Hepatocyte (in vitro differentiated cells): Measurements from ENCODE around the gene GMDS. TPM values are rescaled to one million over a fixed set of nuclear protein-coding genes. Genes with fewer than 3 reads are reported as not detected.

ENCODE experiments used
- DNase-seq: peaks from one replicate; pipeline ENCODE4 v3.0.0-alpha.2; 2016; ENCODE audit warnings: low spot score
- H2AFZ ChIP-seq: fragments of 200-600 bp; sonication (generic); 2 replicates; pipeline ENCODE4 v1.6.0; 2016; ENCODE audit warnings: antibody characterized with exemption, mild to moderate bottlenecking
- H3K27ac ChIP-seq: fragments of 200-600 bp; sonication (generic); 2 replicates; pipeline ENCODE4 v1.5.1; 2016; ENCODE audit warnings: mild to moderate bottlenecking
- H3K27me3 ChIP-seq: fragments of 200-600 bp; sonication (generic); 2 replicates; pipeline ENCODE4 v1.6.1; 2016
- H3K36me3 ChIP-seq: fragments of 200-600 bp; sonication (generic); replicated peaks from 2 replicates; pipeline ENCODE4 v1.5.1; 2016; ENCODE audit warnings: low read depth; ENCODE audit not compliant: insufficient read depth
- H3K4me1 ChIP-seq: fragments of 200-600 bp; sonication (generic); 2 replicates; pipeline ENCODE4 v1.5.1; 2016; ENCODE audit warnings: mild to moderate bottlenecking, moderate library complexity; ENCODE audit not compliant: insufficient read depth
- H3K4me2 ChIP-seq: fragments of 200-600 bp; sonication (generic); 2 replicates; pipeline ENCODE4 v1.6.0; 2016
- H3K4me3 ChIP-seq: fragments of 200-600 bp; sonication (generic); 2 replicates; pipeline ENCODE4 v1.5.1; 2016; ENCODE audit warnings: mild to moderate bottlenecking
- H3K79me2 ChIP-seq: fragments of 200-600 bp; sonication (generic); 2 replicates; pipeline ENCODE4 v1.6.0; 2017; ENCODE audit warnings: mild to moderate bottlenecking
- H3K9me2 ChIP-seq: fragments of 200-600 bp; sonication (generic); replicated peaks from 2 replicates; pipeline ENCODE4 v1.6.0; 2017; ENCODE audit warnings: mild to moderate bottlenecking; ENCODE audit not compliant: insufficient read depth
- H3K9me3 ChIP-seq: fragments of 200-600 bp; sonication (generic); 2 replicates; pipeline ENCODE4 v1.5.1; 2016; ENCODE audit warnings: low read depth, mild to moderate bottlenecking
- H4K20me1 ChIP-seq: fragments of 200-600 bp; sonication (generic); 2 replicates; pipeline ENCODE4 v1.6.0; 2016; ENCODE audit warnings: mild to moderate bottlenecking; ENCODE audit not compliant: insufficient read depth, poor library complexity, severe bottlenecking
- CTCF ChIP-seq: fragments of 200-600 bp; sonication (generic); IDR thresholded peaks from 2 replicates; pipeline ENCODE4 v1.5.1; 2016; ENCODE audit warnings: antibody characterized with exemption, mild to moderate bottlenecking; ENCODE audit not compliant: poor library complexity
- EZH2 ChIP-seq: fragments of 200-600 bp; sonication (generic); IDR thresholded peaks from 2 replicates; pipeline ENCODE4 v1.6.1; 2016; ENCODE audit warnings: antibody characterized with exemption, mild to moderate bottlenecking, borderline replicate concordance
- EZH2phosphoT487 ChIP-seq: fragments of 200-600 bp; sonication (generic); IDR thresholded peaks from one replicate; pipeline ENCODE4 v1.6.1; 2018; ENCODE audit warnings: antibody characterized with exemption, mild to moderate bottlenecking, low read depth, moderate library complexity; ENCODE audit not compliant: unreplicated experiment, severe bottlenecking
- WGBS: methylation state at CpG from one replicate; pipeline ENCODE4 v1.1.6; 2016; ENCODE audit warnings: low lambda C conversion rate; ENCODE audit errors: missing lambda C conversion rate; 5-methylcytosine and 5-hydroxymethylcytosine counted together
- polyA plus RNA-seq: library from polyadenylated mRNA; unstranded; fragments of >200 nt; fragmentation: Nextera tagmentation; extraction: Ambion mirVana; gene quantifications from 2 replicates; pipeline ENCODE4 v1.2.1, GENCODE V29; 2016
- total RNA-seq: library from RNA; depleted of rRNA; stranded (reverse); fragments of >200 nt; gene quantifications from 2 replicates; pipeline ENCODE4 v1.2.3, GENCODE V29; 2014

The GMDS gene
- total and polyA plus RNA-seq, 2 experiments from 2014 or later: 20.7 to 32.6 TPM

- H3K79me2 ChIP-seq: no peaks in the 10 kb centered on the region
- no peaks in the 10 kb centered on the region for H4K20me1 ChIP-seq
- H3K27me3 ChIP-seq: no peaks in the 10 kb centered on the region
- TF ChIP-seq CTCF (no peak), EZH2 (no peak), EZH2phosphoT487 (no peak)
- H3K9me3 ChIP-seq: no peaks in the 10 kb centered on the region
- DNase-seq: no peak
- H3K4me1 ChIP-seq: no peaks in the 10 kb centered on the region
- no peak overlapping the region for H3K4me3 ChIP-seq
- no peak overlapping the region for H3K4me2 ChIP-seq
- H2AFZ ChIP-seq: no peak overlapping the region
- H3K36me3 ChIP-seq: no peaks in the 10 kb centered on the region
- H3K9me2 ChIP-seq: no peaks in the 10 kb centered on the region
- H3K27ac ChIP-seq: no peak overlapping the region
- WGBS: 59% methylated on average over 11 of the region's 11 CpGs
Observed at GRCh38 chr6:1726341-1726768, 519.0 kb downstream of the GMDS start.

- peak; percentile 25 for DNase-seq
- Histone ChIP-seq H3K4me2 (no peak overlapping the region), H2AFZ (no peak overlapping the region), H3K9me2 (no peaks in the 10 kb centered on the region), H3K36me3 (no peaks in the 10 kb centered on the region), H3K4me1 (no peaks in the 10 kb centered on the region), H3K27ac (peak overlapping the region; percentile 57), H4K20me1 (no peaks in the 10 kb centered on the region), H3K27me3 (no peaks in the 10 kb centered on the region), H3K79me2 (no peaks in the 10 kb centered on the region), H3K4me3 (no peak overlapping the region), H3K9me3 (no peaks in the 10 kb centered on the region)
- TF ChIP-seq EZH2 (no peak), CTCF (no peak), EZH2phosphoT487 (no peak)
- WGBS: 71% methylated on average over 8 of the region's 8 CpGs
Observed at GRCh38 chr6:1724616-1725015, 520.8 kb downstream of the GMDS start.

- H3K4me3 ChIP-seq: no peak overlapping the region
- H4K20me1 ChIP-seq: no peaks in the 10 kb centered on the region
- peak overlapping the region; percentile 21 for H3K27ac ChIP-seq
- no peak overlapping the region for H2AFZ ChIP-seq
- no peaks in the 10 kb centered on the region for H3K4me1 ChIP-seq
- WGBS: 55% methylated on average over 9 of the region's 9 CpGs
- no peaks in the 10 kb centered on the region for H3K9me3 ChIP-seq
- H3K4me2 ChIP-seq: no peak overlapping the region
- no peaks in the 10 kb centered on the region for H3K36me3 ChIP-seq
- no peaks in the 10 kb centered on the region for H3K9me2 ChIP-seq
- TF ChIP-seq EZH2 (no peak), EZH2phosphoT487 (no peak), CTCF (no peak)
- no peaks in the 10 kb centered on the region for H3K27me3 ChIP-seq
- no peak for DNase-seq
- no peaks in the 10 kb centered on the region for H3K79me2 ChIP-seq
Observed at GRCh38 chr6:1724124-1724523, 521.3 kb downstream of the GMDS start.

- H2AFZ ChIP-seq: no peak overlapping the region
- no peak overlapping the region for H3K4me3 ChIP-seq
- no peaks in the 10 kb centered on the region for H3K79me2 ChIP-seq
- 98% methylated on average over 2 of the region's 2 CpGs for WGBS
- no peaks in the 10 kb centered on the region for H3K27me3 ChIP-seq
- no peaks in the 10 kb centered on the region for H3K9me2 ChIP-seq
- H3K27ac ChIP-seq: no peak overlapping the region
- no peaks in the 10 kb centered on the region for H3K9me3 ChIP-seq
- no peaks in the 10 kb centered on the region for H3K36me3 ChIP-seq
- no peaks in the 10 kb centered on the region for H4K20me1 ChIP-seq
- H3K4me2 ChIP-seq: no peak overlapping the region
- TF ChIP-seq EZH2phosphoT487 (no peak), EZH2 (no peak)
- DNase-seq: no peak
- no peaks in the 10 kb centered on the region for H3K4me1 ChIP-seq
Observed at GRCh38 chr6:1722801-1723200, 522.6 kb downstream of the GMDS start.
